ENCODE data around the gene SYT15.
"Not testable (repeated sequence)": the region's sequence is repeated elsewhere in the genome, so short reads cannot be mapped to it uniquely, and the experiment has no call there.

DNA sequence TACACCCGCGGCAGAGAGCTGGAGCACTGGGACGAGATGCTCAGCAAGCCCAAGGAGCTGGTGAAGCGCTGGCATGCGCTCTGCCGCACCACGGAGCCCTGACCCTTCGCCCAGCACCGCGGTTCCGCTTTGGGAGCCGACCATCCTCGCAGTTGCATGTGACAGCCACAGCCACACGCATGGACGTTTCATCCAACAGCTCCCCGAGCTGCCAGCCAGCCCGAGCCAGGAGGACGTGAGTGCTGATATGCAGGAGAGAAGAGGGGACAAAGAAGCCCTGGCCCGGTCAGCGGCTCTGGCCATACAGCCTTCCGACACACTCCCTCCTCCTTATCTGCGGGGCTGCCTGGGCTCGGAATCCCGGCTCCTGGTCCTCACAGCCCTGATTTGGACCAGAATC lies 8.6 kb downstream of the SYT15 start:
- TF ChIP-seq, protein P1, sequence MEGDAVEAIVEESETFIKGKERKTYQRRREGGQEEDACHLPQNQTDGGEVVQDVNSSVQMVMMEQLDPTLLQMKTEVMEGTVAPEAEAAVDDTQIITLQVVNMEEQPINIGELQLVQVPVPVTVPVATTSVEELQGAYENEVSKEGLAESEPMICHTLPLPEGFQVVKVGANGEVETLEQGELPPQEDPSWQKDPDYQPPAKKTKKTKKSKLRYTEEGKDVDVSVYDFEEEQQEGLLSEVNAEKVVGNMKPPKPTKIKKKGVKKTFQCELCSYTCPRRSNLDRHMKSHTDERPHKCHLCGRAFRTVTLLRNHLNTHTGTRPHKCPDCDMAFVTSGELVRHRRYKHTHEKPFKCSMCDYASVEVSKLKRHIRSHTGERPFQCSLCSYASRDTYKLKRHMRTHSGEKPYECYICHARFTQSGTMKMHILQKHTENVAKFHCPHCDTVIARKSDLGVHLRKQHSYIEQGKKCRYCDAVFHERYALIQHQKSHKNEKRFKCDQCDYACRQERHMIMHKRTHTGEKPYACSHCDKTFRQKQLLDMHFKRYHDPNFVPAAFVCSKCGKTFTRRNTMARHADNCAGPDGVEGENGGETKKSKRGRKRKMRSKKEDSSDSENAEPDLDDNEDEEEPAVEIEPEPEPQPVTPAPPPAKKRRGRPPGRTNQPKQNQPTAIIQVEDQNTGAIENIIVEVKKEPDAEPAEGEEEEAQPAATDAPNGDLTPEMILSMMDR (IDR thresholded peaks at IDR 0.05) = not testable (repeated sequence)
- TF ChIP-seq POLR2AphosphoS5 (IDR thresholded peaks at IDR 0.05) = not testable (repeated sequence)
